ENCODE results near the gene BIN1. TPM values are rescaled to one million over a fixed set of nuclear protein-coding genes. Genes with fewer than 3 reads are reported as not detected.
A peak's percentile ranks its signal among the peaks of the same experiment; 100 is the strongest.

BIN1 gene
- total RNA-seq, 2 donors from 2014 or later: 24.4 to 43.5 TPM

GRCh38 chr2:127090281-127091120, 16.5 kb downstream of the BIN1 start:
- Histone ChIP-seq H3K27ac (no peak overlapping the region), H3K4me1 (peaks cover 16% of the 10 kb centered on the region)
- ATAC-seq: no peak

GRCh38 chr2:127089478-127090235, 17.3 kb downstream of the BIN1 start:
- TF ChIP-seq CTCF (IDR thresholded peaks at IDR 0.05) (no peak), POLR2A (IDR thresholded peaks at IDR 0.05) (no peak)
- H3K27me3 ChIP-seq: no peaks in the 10 kb centered on the region
- WGBS, 2 donors: 87 to 94% methylated on average over 8 to 10 of the region's 10 CpGs
- intact Hi-C loops (cut with DNase I): no loop called here
- H3K4me1 ChIP-seq: peaks cover 10% of the 10 kb centered on the region
- no peak for DNase-seq
- no peaks in the 10 kb centered on the region for H3K9me3 ChIP-seq
- ATAC-seq: no peak
- no peak overlapping the region for H3K4me3 ChIP-seq
- H3K27ac ChIP-seq: no peak overlapping the region
- H3K36me3 ChIP-seq (replicated peaks in 1 of 2; ENCODE audit: insufficient read depth in 1 of 2, low read depth in 2 of 2): no peaks in the 10 kb centered on the region

More at GRCh38 chr2:127090281-127091120, 16.5 kb downstream of the BIN1 start:
- intact Hi-C loops (cut with DNase I): no loop called here
- H3K27me3 ChIP-seq: no peaks in the 10 kb centered on the region
- no peak overlapping the region for H3K4me3 ChIP-seq
- no peaks in the 10 kb centered on the region for H3K9me3 ChIP-seq
- WGBS, 2 donors: 83 to 91% methylated on average over 10 to 18 of the region's 18 CpGs
- TF ChIP-seq CTCF (IDR thresholded peaks at IDR 0.05) (no peak), POLR2A (IDR thresholded peaks at IDR 0.05) (no peak)
- no peaks in the 10 kb centered on the region for H3K36me3 ChIP-seq (replicated peaks in 1 of 2; ENCODE audit: insufficient read depth in 1 of 2, low read depth in 2 of 2)
- no peak for DNase-seq

GRCh38 chr2:127088706-127089105, 18.2 kb downstream of the BIN1 start:
- TF ChIP-seq POLR2A (IDR thresholded peaks at IDR 0.05) (no peak), CTCF (IDR thresholded peaks at IDR 0.05) (no peak)
- ATAC-seq: no peak
- DNase-seq: no peak
- Histone ChIP-seq H3K36me3 (replicated peaks in 1 of 2; ENCODE audit: insufficient read depth in 1 of 2, low read depth in 2 of 2) (no peaks in the 10 kb centered on the region), H3K9me3 (no peaks in the 10 kb centered on the region), H3K4me1 (peaks cover 5% of the 10 kb centered on the region), H3K27me3 (no peaks in the 10 kb centered on the region), H3K27ac (no peak overlapping the region), H3K4me3 (no peak overlapping the region)
- intact Hi-C loops (cut with DNase I): no loop called here
- WGBS, 2 donors: 91% methylated on average over 6 of the region's 6 CpGs

- Histone ChIP-seq H3K9me3 (no peaks in the 10 kb centered on the region), H3K27me3 (no peaks in the 10 kb centered on the region), H3K4me1 (peaks cover 5% of the 10 kb centered on the region), H3K4me3 (no peak overlapping the region), H3K36me3 (replicated peaks in 1 of 2; ENCODE audit: insufficient read depth in 1 of 2, low read depth in 2 of 2) (no peaks in the 10 kb centered on the region), H3K27ac (peak overlapping the region in 1 of 4 donors; percentile 61)
- no peak for ATAC-seq
- no peak for DNase-seq
- intact Hi-C loops (cut with DNase I): no loop called here
- 64 to 75% methylated on average over 6 to 13 of the region's 13 CpGs for WGBS, 2 donors
- TF ChIP-seq POLR2A (IDR thresholded peaks at IDR 0.05): no peak
- TF ChIP-seq CTCF (IDR thresholded peaks at IDR 0.05): no peak
Measured at GRCh38 chr2:127087791-127088495, 19.0 kb downstream of the BIN1 start.
